ENCODE measurements around the gene NCOR2. TPM values are rescaled to one million over a fixed set of nuclear protein-coding genes. Genes with fewer than 3 reads are reported as not detected.

NCOR2 gene
- total and polyA plus RNA-seq, 2 of the 4 experiments (the other 2 are of a cell fraction): 12.9 to 40.8 TPM

GRCh38 chr12:124605883-124606774, 38.7 kb upstream of the NCOR2 start:
- POLR2A ChIA-PET (ENCODE audit: unreplicated experiment): no interaction called here
- H2AK5ac ChIP-seq (ENCODE audit: low read depth, low read length): no peak overlapping the region
- H3K4me2 ChIP-seq (ENCODE audit: low read depth, low read length): no peak overlapping the region
- peaks cover 6% of the 10 kb centered on the region; the same call in 1 of the 2 replicates for H3K27me3 ChIP-seq (ENCODE audit: control insufficient read depth, insufficient read depth, low read length)
- dilution Hi-C loops (cut with HindIII; ENCODE audit: low sequenced_read_pairs, unreplicated experiment) (no loop called here), intact Hi-C loops (cut with micrococcal nuclease) (no loop called here), in situ Hi-C loops (cut with MboI; ENCODE audit: low sequenced_read_pairs) (no loop called here)
- peaks cover 2% of the 10 kb centered on the region; the same call in 1 of the 2 replicates for H3K4me1 ChIP-seq (ENCODE audit: control insufficient read depth, insufficient read depth, low read length)
- no peaks in the 10 kb centered on the region for H3K36me3 ChIP-seq (ENCODE audit: control insufficient read depth, insufficient read depth, low read length)
- H2BK120ac ChIP-seq (ENCODE audit: low read depth, low read length): no peak overlapping the region
- H2BK20ac ChIP-seq (ENCODE audit: low read depth, low read length): no peak overlapping the region
- H3K79me1 ChIP-seq (ENCODE audit: low read depth in 1 of 2, low read length in 2 of 2): no peaks in the 10 kb centered on the region
- TF ChIP-seq CTCF (conservative IDR thresholded peaks at IDR 0.05; ENCODE audit: low read depth, low read length): no peak
- H3K9me3 ChIP-seq (ENCODE audit: control insufficient read depth, insufficient read depth, low read length): peaks cover 6% of the 10 kb centered on the region; the same call in 1 of the 2 replicates
- no peak overlapping the region for H2BK15ac ChIP-seq (ENCODE audit: low read depth, low read length)
- no TSS peak for BruUV-seq (replicated peaks)
- H2BK5ac ChIP-seq (ENCODE audit: low read depth, low read length, poor library complexity, severe bottlenecking): no peak overlapping the region
- no peaks in the 10 kb centered on the region for H4K20me1 ChIP-seq (ENCODE audit: insufficient read depth, low read length)
- no peak overlapping the region for H3K4ac ChIP-seq (ENCODE audit: low read depth, low read length)
- no peak overlapping the region for H3K9ac ChIP-seq (ENCODE audit: low read depth, low read length)
- no peak overlapping the region for H3K27ac ChIP-seq (ENCODE audit: insufficient read depth, low read length)
- no peak overlapping the region for H4K8ac ChIP-seq (ENCODE audit: low read depth in 2 of 2, low read length in 2 of 2)
- H3K9me1 ChIP-seq (ENCODE audit: insufficient read depth, low read length): no peaks in the 10 kb centered on the region
- no peak overlapping the region for H2AK9ac ChIP-seq (replicated peaks; ENCODE audit: low read depth, low read length, poor library complexity)
- H4K91ac ChIP-seq (ENCODE audit: insufficient read depth, low read depth, low read length): no peak overlapping the region
- no peak overlapping the region for H3K18ac ChIP-seq (ENCODE audit: low read depth, low read length)
- H2AFZ ChIP-seq (replicated peaks; ENCODE audit: low read length, poor library complexity): no peak overlapping the region
- ATAC-seq (ENCODE audit: low read depth) (no peak), DNase-seq (no peak)
- H3K14ac ChIP-seq (replicated peaks; ENCODE audit: low read depth, low read length): no peak overlapping the region
- H4K5ac ChIP-seq (ENCODE audit: low read depth, low read length): no peak overlapping the region
- CTCF ChIA-PET: interaction anchor here (0.6 kb wide), 1 partner anchor 16 kb away, joined by 5 read pairs; no protein-coding TSS in a partner anchor
- no peak overlapping the region for H3K56ac ChIP-seq (ENCODE audit: extremely low read depth, insufficient read depth, low read length)
- no peak overlapping the region for H3K4me3 ChIP-seq (ENCODE audit: insufficient read depth, low read depth, low read length)
- 84% methylated on average over 10 of the region's 22 CpGs; no CpG with 5 or more reads in 1 of the 2 experiments for WGBS, 2 experiments (ENCODE audit: extremely low coverage in 2 of 2, insufficient read length in 1 of 2)
- H3K23ac ChIP-seq (ENCODE audit: low read depth, low read length): no peak overlapping the region

Data from IMR-90 (cell line).